Activated CD8-positive, alpha-beta memory T cell treated with anti-CD3 and anti-CD28 coated beads, Interleukin-2, amount 50 U/mL, for 48 hours (primary cell): Measurements from ENCODE around the gene RABGAP1.

Experiments
- DNase-seq: peaks from one replicate; pipeline ENCODE4 v3.0.0-alpha.2; 2020

The RABGAP1 gene

DNA sequence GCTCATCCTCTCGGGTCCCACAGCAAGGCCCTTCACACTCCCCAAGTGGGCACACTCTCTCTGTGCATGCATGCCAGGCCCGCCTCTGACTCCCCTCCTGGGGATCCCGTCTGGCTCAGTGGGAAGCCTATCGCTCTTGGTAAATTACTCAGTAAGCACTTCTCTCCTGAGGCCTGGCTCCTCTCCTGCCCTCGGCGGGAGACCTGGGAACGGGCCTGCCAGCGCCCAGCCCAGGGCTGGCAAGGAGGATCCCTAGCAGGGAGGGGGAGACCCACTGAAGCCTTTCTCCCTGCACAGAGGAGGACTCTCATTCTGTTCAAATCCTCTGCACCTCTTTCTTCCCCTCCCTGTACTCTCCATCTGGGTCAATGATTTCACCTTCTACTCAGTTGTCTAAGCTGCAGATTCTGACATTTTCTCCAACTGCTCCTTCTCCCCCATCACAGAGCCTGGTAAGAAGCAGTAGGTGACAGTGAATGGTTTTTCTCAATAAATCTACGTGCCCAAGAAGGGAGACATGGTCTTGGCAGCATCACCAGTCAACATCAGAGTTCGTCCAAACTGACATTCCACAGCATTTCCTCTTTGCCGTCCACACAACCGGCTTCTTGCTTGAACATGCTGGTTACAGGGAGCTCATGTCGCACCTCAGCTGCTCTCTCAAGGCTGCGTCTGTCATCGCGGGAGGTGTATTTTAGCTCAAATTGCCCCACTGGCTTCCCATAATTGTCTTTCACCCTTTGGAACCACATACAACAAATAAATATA, 174.5 kb downstream of the RABGAP1 start:
- DNase-seq, result no peak

DNA sequence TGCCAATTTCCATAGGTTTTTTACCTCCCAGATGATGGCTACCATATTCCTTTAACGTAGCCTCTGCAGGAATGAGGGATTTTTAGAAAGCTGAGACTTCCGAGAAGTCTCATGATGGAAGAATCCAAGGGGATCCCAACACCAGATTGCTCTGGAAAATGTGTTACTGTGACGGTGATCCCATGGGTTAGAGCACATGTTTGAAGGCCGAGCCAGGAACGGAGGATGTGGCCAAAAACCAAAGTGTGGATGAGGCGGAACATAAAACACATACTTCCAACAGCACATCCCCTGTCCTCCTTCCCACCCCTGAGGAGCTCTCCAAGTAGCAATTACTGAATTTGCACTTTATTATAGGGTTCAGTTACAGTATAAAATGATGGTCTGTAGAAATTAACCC, 175.2 kb downstream of the RABGAP1 start:
- no peak for DNase-seq

DNA sequence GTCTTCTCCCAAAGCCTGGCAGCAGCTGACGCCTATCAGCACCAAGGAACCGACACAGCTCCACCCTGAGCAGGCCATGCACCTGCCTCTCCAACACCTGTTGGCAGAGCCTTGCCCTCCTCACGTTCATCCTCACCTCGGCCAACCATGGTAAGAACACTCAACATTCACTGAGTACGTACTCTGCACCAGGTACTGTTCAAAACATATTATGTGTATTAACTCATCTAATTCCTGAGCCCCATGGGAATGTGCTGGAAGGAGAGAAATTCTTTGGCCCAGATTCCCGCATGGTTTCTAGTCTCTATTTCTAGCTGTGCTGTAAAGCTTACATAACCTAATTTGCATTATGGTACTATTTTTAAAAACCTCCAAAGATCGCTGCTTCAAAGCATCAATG, 178.7 kb downstream of the RABGAP1 start:
- no peak for DNase-seq

DNA sequence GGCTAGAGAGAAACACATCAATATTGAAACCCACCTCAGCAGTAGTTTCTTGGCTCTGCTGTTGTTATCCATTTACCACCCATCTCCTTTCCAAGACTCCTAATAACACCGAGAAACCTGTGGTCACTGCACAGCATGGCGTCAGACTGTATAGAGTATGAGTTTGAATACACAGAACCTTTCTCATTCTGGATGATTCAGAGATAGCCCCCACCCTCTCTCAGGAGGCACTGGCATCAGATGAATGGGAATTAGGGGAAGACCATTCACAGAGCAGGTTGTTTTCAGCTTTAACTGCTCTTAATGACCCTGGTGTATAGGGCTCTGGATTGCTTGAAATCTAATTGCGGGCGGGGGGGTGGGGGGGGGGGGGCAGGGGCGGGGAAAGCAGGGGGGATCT, 179.3 kb downstream of the RABGAP1 start:
- no peak for DNase-seq

DNA sequence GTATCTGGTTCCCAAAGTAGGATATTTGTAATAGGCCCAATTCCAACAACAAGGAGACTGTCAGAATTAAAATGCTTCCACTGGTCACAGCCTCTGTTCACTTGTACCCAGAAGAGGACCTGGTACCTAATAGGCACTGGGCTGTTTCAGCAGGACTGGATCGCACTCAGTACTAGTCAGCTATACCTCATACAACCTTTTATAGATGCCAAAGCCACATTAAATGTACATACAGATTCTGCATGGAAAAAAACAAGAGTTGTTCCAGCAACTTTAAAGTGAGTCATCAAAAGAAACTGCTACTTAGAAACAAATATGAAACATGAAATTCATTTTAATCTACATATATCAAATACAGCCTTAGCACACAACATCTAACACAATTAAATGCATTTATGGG, 180.1 kb downstream of the RABGAP1 start:
- DNase-seq, result no peak

DNA sequence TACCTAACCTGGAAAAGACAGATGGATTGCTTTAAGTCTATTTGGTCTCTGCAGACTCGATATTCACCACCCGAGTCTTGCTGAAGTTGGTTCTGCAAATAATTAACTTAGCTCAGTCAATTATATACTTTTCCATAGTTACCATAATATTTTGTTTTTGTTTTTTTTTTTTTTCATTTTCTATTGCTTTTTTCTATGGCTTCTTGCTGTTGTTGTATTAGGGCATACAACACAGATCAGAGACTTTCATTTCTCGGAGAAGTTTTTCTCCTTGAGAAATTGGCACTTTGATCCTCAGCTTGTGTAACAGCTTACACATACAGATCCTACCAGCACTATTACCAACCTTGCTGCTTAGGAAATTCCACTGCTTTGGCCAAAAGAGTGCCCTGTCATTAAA, 180.6 kb downstream of the RABGAP1 start:
- DNase-seq, result no peak

DNA sequence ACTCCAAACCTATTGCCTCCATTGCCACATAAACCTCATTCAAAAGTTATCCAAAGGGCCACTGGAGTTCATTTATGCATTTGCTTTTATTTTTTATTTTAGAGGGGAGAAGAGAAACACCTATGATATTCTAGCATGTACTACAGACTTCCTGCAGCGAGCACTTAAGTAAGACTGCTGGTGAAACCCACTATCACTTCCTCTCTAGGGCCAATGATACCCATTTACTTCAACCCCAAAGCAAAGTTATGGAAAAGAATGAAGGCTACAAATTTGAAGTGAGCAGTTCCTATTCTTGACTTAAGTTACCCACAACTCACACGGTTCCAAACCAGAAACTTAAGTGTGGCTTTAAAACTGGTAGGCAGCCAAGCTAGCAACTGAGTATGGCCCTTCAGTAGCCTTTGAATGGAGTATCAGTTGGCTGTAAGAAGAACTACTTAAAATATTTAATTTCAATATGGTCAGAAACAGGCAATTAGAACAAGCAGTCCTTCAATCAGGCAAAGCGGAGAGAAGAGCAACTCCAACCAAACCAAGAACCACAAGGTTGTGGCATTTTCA, 186.8 kb downstream of the RABGAP1 start:
- no peak for DNase-seq

DNA sequence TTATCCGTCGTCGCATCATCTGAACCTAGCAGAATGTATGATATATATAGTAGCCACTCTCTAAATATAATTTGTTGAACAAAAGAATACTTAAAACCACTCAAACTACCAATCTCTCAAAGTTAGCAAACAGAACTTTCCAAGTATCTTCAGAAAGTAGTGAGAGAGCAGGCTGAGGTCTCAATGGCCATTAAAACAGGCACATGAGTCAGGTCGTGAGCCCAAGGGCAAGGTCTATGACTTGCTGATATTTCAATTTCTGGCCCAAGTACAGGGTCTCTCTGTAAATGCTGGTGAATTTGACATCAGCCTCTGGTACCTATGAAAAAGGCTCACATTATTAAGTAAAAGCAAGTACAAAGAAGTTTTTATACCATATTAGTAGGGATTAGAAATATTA, 187.8 kb downstream of the RABGAP1 start:
- DNase-seq, result no peak

DNA sequence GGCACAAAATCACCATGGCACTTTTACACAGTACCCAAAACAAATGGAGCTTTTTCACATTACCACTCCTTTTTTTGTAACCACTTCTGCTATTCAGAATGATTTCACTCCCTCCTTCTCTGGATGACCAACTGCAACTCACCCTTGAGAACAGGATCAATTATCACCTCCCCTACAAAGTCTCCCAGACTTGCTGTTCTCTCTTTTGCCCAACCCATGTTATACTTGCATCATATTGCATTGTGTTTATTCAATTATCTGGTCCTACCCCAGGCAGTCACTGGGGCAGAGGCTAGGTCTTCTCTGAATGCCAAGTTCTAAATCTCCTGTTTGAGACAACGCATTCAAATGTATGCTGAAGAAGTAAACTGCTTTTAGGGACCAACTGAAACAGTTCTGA, 188.6 kb downstream of the RABGAP1 start:
- DNase-seq, result no peak

DNA sequence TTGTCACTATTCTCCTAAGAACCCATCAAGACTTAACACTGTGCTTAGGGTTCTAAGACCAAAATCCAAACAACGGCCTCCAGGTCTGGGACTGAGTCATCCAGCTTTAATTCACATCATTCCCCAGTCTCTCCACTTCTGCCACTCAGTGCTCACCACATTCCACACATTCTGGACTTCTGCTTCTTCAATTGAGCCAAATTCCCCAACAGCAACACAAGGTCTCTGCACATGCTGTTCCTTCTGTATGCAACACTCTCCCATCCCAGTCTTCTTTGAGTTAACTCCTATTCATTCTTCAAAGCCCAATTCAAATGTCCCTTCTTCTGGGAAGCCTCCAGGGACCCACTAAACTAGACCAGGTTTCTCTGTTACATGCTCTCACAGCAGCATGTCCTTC, 190.4 kb downstream of the RABGAP1 start:
- DNase-seq, result no peak

DNA sequence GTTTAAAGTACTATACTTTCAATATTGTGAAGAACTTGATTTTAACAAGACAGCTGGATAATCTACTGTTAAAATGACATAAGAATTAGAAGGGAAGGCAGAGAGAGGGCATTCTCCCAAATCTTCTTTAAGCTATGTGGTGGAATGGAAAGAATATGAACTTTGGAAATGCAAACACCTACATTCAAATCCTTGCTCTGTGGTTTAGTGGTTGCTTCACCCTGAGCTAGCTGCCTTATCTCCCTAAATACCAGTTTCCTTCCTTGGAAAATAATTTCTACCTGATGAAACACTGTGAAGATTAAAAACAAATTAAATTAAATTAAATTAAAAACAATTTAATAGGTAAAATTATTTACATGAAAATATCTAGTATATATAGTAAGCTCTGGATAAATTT, 191.2 kb downstream of the RABGAP1 start:
- DNase-seq, result no peak

DNA sequence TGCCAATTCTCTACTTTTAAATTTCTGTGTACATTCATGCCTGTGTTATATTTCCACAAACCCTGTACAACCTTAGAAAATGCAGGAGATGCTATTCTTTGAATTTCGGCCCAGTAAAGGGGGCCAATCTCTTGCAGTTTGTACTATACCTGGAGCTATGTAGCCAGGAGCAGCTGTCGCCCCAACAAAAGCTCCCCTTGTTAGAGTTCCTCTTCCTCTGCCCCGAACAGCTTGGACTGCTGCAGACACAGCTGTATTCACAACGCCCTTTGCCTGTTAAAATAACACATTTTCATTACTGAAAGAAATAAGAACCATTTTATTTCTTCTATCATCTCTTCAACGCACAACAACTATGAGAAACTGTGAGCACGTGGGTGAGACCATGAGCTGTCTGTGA, 191.9 kb downstream of the RABGAP1 start:
- no peak for DNase-seq

DNA sequence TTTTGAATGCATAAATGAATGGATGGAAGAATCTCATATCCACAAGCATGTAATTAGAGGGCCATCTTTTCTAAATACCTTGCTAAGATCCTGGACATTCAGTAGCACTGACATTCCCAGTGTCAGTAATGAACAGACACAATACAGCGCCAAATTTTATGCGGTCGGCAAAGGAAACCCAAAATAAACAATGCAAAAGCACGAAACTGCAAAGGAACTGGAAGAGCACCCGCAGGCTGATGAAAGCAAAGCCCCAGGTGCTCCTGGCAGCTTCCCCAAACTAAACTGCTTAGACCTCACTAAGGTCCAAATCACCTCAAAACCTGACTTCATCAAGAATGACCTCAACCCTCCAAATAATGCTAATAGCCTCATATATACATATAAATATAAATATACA, 194.6 kb downstream of the RABGAP1 start:
- DNase-seq, result no peak

DNA sequence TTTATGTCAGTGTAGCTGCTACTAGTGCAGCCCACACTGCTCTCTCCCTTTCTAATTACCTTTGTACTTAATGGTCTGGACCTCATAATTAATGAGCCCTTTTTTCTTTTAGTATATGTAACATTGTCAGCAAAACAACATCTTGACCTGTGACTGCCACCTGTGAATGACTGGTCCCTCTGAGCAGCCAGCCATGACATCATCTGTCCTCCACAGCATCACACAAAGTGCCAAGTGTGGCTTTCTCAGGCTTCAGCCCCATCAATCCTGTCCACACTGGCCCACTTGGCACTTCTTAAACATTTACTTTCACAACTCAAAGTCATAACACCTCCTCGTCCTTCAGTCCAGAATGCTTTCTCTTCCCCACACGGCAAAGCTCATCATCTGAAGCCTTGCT, 197.3 kb downstream of the RABGAP1 start:
- DNase-seq, result no peak

DNA sequence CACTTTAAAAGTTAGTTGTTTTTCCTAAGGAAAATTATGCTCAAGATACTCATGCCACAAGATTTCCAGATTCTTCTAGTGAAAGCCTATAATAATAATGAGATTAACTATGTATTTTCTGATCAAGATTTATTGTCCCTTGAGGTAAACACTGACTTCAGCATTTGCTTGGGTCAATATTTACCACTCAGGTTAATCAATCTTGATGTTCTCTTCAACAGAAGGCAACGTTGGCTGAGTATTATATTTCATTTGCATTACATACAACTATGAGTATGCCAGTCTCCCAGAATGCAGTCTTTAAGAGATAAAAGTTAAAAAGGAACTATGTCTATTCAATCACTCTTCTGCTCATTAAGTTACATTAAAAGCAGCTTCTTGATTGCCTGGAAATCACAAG, 208.2 kb downstream of the RABGAP1 start:
- no peak for DNase-seq

DNA sequence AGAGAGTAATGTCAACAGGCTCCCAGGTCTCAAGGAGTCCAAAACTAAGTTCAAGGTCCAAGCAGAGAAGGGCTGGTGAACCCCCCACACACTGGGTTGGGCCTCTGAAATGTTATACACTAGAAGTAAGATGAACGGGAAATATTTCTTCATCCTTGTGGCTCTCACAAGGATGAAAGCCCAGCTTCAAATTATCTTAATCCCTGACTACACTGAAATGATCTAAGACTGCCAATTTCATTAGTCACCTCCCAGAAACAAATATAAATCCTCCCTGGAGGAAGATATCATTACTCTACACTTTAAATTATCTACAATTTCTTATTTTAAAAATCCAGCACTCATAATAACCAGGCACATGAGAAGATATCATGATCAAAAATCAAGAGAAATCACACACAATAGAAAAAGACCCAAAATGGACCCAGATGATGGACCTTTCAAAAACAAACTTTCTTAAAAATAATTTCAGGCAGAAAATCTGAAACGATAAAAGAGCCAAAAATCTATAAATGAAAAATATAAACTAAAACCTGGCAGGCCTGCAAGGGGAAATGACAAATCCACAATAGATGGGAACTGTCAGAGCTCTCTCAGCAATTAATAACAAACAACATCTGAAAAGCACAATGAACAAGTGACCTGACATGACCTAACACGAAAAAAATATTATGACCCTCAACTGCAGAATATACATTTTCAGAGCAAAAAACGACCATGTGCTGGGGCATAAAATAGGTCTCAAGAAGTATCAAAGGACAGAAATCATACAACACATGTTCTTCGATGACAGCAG, 210.1 kb downstream of the RABGAP1 start:
- DNase-seq, result no peak
